EH (cell line): Measurements from ENCODE around the gene SLC2A3.
A peak's percentile ranks its signal among the peaks of the same experiment; 100 is the strongest.
"Not testable (repeated sequence)": the region's sequence is repeated elsewhere in the genome, so short reads cannot be mapped to it uniquely, and the experiment has no call there.

ENCODE experiments used
- DNase-seq: peaks from one replicate; pipeline ENCODE4 v3.0.0-alpha.2; 2015; ENCODE audit warnings: low read depth

SLC2A3 gene

DNA sequence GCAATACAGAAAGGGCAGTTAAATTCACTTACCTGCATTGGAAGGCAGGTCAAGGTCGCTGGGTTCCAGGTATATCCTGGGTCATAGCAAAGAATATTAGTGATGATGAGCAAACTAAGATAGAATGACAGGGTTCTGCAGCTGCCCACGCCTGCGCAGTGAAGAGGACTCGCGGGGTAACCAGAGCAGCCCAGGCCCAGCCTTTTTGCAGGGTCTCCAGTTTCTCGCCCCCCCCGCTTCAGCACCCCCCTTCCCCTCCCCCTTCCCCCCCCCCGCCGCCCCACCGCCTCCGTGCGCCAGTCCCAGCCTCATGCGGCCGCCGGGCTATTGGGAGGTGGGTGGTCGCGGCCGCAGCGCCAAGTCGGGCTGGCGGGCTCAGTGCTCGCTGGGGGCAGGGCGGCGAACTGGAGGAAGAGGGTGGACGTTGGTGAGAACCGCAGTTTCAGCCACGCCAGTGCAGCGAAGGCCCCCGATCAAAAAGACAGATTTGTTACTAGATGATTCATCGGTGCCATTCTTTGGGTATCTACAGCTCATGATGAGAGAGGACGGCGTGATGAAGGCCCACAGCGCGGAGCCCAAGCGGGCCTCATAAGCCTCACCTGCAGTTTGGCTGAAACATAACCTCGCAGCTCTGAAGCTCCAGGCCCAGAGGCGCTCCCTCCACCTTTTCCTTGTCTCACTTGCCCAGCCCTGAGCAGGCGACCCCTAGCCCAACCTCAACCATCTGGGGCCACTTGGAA lies 20.2 kb downstream of the SLC2A3 start:
- DNase-seq, result peak; percentile 14

DNA sequence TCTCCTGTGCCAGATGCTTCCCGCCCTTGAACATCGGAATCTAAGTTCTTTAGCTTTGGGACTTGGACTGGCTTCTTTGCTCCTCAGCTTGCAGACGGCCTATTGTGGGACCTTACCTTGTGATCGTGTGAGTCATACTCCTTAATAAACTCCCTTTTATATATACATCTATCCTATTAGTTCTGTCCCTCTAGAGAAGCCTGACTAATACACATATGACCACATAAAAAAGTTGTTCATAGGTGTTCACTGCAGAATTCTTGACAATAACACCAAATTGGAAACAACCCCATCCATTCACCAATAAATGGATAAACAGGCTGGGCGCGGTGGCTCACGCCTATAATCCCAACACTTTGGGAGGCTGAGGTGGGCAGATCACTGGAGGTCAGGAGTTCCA lies 25.9 kb downstream of the SLC2A3 start:
- not testable (repeated sequence) for DNase-seq

DNA sequence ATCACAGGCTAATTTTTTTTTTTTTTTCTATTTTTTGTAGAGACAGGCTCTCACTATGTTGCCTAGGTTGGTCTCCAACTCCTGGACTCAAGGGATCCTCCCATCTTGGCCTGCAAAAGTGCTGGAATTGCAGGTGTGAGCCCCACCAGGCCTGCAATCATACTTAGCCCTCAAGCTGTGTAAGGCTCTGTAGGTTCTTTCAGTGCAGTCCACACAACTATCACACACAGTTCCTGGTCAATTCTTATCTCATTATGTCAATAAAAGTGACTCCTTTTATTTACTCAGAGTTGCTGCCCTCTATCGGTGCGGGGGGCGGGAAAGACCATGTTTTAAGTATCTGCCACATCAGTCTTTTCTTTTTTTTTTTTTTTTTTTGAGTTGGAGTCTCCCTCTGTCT lies 29.0 kb downstream of the SLC2A3 start:
- peak; percentile 63 for DNase-seq

DNA sequence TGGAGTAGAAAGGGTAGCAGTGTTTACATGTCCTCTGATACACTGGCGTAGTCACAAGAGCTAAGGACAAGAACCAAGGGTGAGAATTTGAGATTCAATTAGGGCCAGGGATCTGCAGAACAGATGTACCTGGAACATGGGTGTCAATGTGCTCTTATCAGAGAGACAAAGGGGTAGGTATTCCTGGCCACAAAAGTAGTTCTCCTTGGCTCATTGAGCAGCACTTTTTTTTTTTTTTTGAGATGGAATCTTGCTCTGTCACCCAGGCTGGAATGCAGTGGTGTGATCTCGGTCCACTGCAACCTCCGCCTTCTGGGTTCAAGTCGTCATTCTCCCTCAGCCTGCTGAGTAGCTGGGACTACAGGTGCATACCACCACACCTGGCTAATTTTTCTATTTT lies 29.7 kb downstream of the SLC2A3 start:
- not testable (repeated sequence) for DNase-seq

DNA sequence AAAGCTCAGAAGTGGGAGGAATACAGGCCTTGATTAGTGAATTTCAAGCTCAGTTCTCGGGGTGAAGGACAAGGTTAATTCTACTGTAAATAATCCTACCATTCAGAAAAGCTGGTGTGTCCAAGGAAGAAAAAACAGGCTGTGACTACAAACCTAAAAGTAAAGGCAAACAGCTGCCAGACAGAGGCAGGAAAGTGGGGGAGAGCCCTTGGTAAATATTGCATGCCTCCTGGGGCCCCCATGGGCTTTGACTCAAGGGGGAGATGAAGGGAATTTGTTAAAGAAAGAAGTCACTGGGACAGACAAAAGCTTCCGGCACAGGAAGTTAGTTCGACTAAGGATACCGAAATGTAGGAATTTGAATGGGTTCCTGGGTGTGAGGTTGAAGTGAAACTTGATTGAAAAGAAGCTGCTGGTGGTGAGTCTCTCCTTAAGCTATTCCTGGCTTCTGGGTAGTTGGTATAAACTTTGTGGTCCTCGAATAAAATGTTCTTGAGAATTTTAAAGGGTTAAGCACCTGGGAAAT lies 30.3 kb downstream of the SLC2A3 start:
- not testable (repeated sequence) for DNase-seq

DNA sequence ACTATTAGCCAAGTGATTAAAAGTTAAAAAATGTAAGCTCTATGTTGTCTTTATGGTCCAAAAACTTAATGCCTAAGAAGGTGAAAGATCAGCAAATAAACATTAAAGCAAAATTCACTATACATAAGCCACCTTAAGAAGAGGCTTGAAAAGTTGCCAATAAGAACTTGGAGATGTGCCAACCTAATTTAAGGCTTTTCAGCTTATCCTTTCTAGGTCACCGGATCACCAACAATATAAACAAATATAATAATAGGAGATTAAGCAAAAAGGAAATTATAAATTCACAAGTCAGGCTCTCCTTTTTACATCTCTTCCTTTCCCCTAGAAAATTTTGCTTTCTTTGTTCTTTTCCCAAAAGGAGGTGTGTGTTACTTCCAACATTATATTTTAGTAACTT lies 30.9 kb downstream of the SLC2A3 start:
- no peak for DNase-seq

DNA sequence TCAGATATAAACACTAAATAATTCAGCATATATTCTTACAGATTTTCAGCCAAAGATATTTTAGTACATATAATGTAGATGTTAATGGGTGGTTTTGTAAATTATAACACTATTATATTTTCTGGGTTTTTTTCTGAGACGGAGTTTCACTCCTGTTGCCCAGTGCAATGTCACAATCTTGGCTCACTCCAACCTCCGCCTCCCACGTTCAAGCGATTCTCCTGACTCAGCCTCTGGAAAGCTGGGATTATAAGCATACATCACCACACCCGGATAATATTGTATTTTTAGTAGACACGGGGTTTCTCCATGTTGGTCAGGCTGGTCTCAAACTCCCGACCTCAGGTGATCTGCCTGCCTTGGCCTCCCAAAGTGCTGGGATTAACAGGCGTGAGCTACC lies 33.6 kb downstream of the SLC2A3 start:
- DNase-seq, result not testable (repeated sequence)

DNA sequence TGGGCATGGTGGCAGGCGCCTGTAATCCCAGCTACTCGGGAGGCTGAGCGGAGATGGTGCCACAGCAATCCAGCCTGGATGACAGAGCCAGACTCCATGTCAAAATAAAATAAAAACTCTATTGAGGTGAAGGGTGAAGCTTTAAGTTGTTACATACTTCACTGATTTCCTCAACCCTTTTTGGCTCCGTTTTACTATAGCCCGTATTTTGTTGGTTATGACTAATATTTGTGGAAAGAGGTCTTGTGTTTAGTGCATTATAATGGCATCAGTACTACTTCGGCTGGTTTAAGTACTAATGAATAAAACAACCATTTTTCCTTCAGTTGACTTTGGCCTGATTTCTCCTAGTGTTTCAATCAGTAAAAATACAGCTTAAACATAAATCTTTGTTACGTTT lies 36.2 kb downstream of the SLC2A3 start:
- DNase-seq, result peak; percentile 19

DNA sequence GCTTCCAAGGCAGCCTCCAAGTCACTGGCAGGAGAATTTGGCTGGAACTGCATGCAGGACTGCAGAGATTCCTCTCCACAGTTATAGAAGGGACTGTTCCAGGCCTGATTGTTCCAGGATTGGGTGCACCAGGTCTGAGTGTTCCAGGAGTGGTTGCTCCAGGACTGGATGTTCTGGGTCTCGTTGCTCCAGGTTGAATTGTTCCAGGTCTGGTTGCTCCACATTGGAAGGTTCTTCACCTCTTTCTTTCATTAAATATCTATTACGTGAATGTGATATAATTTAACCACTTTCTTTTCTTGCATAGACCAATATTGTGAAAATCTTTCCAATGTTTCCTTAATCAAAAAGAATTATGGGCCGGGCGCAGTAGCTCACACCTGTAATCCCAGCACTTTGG lies 39.3 kb downstream of the SLC2A3 start:
- DNase-seq, result not testable (repeated sequence)

DNA sequence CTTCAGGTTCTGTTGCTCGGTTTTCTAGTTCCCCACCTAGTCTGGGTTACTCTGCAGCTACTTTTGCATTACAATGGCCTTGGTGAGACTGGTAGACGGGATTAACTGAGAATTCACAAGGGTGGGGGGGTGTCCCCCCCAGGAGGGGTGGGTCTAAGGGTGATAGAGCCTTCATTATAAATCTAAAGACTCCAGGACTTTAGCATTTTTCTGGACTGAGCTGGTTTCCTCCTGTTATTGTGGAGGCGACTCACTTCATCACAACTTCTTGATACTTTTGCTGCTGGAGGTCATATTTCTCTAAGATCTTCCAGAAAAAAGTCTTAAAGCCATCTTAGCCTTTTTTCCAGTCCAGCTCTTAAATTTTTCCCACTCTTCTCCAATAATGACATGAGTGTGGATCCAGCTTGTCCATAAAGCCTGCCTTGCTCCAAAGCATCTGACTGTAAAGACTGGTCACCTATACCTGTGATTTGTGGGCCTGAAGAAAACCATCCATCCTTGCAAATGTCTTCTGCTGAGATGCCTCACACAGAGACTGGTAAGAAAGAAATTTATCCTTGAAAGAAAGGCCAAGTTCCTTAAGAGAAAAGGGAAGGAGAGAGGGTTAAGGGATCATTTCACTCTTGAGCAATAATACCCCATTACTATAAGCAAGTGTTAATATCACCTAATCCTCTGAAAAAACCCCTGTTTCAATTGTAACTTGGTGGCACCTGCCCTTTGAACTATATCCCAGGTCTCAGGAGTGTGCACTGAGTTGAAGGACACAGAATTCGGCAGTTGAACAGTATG lies 43.6 kb downstream of the SLC2A3 start:
- peak; percentile 35 for DNase-seq

DNA sequence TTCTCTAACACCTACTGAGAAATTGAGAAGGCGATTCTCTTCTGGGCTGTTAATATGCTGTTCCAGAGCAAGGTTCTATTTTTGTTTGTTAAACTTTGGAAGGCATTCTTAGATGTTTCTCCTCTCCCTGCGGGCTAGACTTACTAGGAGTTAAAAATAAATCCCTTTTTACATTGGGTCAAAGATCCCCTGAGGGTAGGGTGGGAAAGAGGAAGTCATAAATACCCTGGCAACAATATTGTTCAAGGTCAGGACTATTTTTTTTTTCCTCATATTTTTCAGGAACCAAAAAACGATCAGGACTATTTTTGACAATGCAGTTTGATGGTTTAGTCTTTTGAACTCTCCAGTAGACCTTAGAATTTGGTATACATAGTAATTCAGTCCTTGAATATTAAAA lies 51.3 kb downstream of the SLC2A3 start:
- DNase-seq, result peak; percentile 19

DNA sequence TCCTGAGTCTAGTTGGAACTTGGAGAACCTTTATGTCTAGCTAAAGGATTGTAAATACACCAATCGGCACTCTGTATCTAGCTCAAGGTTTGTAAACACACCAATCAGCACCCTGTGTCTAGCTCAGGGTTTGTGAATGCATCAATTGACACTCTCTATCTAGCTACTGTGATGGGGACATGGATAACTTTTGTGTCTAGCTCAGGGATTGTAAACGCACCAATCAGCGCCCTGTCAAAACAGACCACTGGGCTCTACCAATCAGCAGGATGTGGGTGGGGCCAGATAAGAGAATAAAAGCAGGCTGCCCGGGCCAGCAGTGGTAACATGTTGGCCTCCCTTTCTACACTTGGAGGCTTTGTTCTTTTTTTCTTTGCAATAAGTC lies 54.3 kb downstream of the SLC2A3 start:
- not testable (repeated sequence) for DNase-seq

DNA sequence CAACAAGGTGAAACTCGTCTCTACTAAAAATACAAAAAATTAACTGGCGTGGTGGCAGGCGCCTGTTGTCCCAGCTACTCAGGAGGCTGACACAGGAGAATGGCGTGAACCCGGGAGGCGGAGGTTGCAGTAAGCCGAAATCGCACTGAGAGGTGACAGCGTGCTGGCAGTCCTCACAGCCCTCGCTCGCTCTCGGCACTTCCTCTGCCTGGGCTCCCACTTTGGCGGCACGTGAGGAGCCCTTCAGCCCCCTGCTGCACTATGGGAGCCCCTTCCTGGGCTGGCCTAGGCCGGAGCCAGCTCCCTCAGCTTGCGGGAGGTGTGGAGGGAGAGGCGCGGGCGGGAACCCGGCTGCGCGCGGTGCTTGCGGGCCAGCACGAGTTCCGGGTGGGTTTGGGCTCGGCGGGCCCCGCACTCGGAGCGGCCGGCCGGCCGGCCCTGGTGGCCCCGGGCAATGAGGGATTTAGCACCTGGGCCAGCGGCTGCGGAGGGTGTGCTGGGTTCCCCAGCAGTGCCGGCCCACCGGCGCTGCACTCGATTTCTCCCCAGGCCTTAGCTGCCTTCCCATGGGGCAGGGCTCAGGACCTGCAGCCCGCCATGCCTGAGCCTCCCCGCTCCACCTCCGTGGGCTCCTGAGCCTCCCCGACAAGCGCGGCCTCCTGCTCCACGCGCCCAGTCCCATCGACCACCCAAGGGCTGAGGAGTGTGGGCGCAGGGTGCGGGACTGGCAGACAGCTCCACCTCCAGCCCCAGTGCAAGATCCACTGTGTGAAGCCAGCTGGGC lies 54.8 kb downstream of the SLC2A3 start:
- not testable (repeated sequence) for DNase-seq

DNA sequence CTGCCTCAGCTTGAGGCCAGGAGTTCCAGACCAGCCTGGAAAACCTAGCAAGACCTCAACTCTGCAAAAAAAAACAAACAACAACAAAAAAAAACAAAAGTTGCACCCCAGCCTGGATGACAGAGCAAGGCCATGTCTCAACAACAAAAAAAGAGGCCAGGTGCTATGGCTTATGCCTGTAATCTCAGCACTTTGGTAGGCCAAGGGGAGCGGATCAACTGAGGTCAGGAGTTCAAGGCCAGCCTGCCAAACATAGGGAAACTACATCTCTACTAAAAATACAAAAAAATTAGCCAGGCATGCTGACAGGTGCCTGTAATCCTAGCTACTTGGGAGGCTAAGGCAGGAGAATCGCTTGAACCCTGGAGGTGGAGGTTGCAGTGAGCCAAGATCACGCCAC lies 56.7 kb downstream of the SLC2A3 start:
- no peak for DNase-seq

DNA sequence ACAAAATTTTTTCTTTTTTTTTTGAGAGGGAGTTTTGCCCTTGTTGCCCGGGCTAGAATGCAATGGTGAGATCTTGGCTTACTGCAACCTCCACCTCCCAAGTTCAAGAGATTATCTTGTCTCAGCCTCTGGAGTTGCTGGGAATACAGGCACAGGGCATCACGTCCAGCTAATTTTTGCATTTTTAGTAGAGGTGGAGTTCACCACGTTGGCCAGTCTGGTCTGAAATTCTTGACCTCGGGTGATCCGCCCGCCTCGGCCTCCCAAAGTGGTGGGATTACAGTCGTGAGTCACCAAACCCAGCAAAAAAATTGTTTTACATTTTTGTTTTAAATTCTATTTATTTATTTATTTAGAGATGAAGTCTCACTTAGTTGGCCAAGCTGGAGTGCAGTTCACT lies 58.6 kb downstream of the SLC2A3 start:
- no peak for DNase-seq

DNA sequence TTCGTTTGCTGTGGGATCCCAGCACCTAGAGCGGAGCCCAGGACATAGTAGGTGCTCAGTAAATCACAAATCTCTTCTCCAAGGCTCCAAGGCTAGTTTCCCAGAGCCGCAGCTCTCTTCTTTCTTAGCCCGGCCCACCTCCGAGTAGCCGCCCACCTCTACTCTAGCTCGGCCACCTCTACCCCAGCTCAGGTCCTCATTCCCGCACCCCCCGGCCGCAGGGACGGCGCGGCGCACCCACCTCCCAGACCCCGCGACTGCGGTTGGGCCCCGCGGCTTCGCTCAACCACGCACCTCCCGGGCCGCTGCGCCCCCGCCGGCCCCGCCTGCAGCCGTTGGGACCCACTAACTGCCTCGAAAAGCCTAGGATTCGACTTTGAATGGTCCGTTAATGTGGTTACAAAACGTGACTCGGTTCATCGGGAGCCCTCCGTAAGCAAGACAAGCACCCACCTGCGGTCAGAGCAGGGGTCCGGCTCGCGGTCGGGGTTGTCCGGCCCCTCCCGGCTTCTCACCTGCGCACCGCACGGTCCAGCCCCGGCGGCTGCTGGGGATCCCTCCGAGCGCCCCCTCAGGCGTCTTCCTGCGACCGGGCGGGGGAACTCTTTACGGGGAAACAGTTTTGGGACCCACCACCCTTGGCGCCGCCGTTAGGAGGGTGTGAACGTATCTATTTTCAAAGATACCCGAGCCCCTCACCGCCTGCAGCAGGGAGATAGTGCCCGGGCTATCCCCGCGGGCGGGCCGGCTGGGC lies 63.2 kb downstream of the SLC2A3 start, which contains the start of gene SLC2A14:
Gene SLC2A14 (minus strand): TSS at position 350 of the 754 bp plus-strand sequence. CDS start 3,035 bp downstream, outside the sequence.
- no peak for DNase-seq

DNA sequence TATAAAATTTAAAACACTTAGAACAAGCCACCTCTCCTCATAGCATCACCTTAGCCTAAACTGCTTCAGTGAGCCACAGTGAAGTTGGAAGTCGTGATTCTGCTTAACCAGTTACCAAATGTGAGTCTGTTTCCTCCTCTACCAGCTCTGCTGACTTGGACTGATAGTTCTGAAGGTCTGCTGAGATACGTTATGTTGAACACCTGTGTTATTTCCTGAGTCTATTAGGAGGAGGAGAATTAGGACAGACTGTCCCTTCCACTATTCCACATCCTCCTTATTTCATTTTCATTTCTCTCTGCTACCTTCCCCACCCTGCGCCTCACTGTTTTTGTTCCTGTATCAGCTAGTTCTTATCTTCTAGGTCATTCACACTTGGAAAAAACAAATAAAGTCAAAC lies 65.7 kb downstream of the SLC2A3 start:
- DNase-seq, result no peak
